ENCODE results near the gene GSTCD.
"Not testable (repeated sequence)": the region's sequence is repeated elsewhere in the genome, so short reads cannot be mapped to it uniquely, and the experiment has no call there.

DNA sequence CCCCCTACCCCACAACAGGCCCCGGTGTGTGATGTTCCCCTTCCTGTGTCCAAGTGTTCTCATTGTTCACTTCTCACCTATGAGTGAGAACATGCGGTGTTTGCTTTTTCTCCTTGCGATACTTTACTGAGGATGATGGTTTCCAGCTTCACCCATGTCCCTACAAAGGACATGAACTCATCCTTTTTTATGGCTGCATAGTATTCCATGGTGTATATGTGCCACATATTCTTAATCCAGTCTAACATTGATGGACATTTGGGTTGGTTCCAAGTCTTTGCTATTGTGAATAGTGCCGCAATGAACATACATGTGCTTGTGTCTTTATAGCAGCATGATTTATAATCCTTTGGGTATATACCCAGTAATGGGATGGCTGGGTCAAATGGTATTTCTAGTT, 21.3 kb downstream of the GSTCD start:
- TF ChIP-seq, protein P1, sequence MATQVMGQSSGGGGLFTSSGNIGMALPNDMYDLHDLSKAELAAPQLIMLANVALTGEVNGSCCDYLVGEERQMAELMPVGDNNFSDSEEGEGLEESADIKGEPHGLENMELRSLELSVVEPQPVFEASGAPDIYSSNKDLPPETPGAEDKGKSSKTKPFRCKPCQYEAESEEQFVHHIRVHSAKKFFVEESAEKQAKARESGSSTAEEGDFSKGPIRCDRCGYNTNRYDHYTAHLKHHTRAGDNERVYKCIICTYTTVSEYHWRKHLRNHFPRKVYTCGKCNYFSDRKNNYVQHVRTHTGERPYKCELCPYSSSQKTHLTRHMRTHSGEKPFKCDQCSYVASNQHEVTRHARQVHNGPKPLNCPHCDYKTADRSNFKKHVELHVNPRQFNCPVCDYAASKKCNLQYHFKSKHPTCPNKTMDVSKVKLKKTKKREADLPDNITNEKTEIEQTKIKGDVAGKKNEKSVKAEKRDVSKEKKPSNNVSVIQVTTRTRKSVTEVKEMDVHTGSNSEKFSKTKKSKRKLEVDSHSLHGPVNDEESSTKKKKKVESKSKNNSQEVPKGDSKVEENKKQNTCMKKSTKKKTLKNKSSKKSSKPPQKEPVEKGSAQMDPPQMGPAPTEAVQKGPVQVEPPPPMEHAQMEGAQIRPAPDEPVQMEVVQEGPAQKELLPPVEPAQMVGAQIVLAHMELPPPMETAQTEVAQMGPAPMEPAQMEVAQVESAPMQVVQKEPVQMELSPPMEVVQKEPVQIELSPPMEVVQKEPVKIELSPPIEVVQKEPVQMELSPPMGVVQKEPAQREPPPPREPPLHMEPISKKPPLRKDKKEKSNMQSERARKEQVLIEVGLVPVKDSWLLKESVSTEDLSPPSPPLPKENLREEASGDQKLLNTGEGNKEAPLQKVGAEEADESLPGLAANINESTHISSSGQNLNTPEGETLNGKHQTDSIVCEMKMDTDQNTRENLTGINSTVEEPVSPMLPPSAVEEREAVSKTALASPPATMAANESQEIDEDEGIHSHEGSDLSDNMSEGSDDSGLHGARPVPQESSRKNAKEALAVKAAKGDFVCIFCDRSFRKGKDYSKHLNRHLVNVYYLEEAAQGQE (IDR thresholded peaks at IDR 0.05) = not testable (repeated sequence)
- TF ChIP-seq, protein P2, sequence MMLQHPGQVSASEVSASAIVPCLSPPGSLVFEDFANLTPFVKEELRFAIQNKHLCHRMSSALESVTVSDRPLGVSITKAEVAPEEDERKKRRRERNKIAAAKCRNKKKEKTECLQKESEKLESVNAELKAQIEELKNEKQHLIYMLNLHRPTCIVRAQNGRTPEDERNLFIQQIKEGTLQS (IDR thresholded peaks at IDR 0.05) = not testable (repeated sequence)
- TF ChIP-seq, protein P3, sequence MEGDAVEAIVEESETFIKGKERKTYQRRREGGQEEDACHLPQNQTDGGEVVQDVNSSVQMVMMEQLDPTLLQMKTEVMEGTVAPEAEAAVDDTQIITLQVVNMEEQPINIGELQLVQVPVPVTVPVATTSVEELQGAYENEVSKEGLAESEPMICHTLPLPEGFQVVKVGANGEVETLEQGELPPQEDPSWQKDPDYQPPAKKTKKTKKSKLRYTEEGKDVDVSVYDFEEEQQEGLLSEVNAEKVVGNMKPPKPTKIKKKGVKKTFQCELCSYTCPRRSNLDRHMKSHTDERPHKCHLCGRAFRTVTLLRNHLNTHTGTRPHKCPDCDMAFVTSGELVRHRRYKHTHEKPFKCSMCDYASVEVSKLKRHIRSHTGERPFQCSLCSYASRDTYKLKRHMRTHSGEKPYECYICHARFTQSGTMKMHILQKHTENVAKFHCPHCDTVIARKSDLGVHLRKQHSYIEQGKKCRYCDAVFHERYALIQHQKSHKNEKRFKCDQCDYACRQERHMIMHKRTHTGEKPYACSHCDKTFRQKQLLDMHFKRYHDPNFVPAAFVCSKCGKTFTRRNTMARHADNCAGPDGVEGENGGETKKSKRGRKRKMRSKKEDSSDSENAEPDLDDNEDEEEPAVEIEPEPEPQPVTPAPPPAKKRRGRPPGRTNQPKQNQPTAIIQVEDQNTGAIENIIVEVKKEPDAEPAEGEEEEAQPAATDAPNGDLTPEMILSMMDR (IDR thresholded peaks at IDR 0.05; ENCODE audit: low read depth, low read length, missing input control) = not testable (repeated sequence)
- not testable (repeated sequence) for TF ChIP-seq YY1 (IDR thresholded peaks at IDR 0.05); HNF4A (conservative IDR thresholded peaks at IDR 0.05); RAD21 (IDR thresholded peaks at IDR 0.05); TAF1 (conservative IDR thresholded peaks at IDR 0.05); EGR1 (IDR thresholded peaks at IDR 0.05; ENCODE audit: low read depth in 2 of 2); JUND (IDR thresholded peaks at IDR 0.05); GABPA (IDR thresholded peaks at IDR 0.05 in 1 of 2, conservative IDR thresholded peaks at IDR 0.05 in 1 of 2)
- TF ChIP-seq, protein P4, sequence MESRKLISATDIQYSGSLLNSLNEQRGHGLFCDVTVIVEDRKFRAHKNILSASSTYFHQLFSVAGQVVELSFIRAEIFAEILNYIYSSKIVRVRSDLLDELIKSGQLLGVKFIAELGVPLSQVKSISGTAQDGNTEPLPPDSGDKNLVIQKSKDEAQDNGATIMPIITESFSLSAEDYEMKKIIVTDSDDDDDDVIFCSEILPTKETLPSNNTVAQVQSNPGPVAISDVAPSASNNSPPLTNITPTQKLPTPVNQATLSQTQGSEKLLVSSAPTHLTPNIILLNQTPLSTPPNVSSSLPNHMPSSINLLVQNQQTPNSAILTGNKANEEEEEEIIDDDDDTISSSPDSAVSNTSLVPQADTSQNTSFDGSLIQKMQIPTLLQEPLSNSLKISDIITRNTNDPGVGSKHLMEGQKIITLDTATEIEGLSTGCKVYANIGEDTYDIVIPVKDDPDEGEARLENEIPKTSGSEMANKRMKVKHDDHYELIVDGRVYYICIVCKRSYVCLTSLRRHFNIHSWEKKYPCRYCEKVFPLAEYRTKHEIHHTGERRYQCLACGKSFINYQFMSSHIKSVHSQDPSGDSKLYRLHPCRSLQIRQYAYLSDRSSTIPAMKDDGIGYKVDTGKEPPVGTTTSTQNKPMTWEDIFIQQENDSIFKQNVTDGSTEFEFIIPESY (IDR thresholded peaks at IDR 0.05) = not testable (repeated sequence)
- TF ChIP-seq, protein P5, sequence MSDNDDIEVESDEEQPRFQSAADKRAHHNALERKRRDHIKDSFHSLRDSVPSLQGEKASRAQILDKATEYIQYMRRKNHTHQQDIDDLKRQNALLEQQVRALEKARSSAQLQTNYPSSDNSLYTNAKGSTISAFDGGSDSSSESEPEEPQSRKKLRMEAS (IDR thresholded peaks at IDR 0.05) = not testable (repeated sequence)
